Activated B cell treated with CpG ODN at 0.5 μM for 24 hours (primary cell): Measurements from ENCODE around the gene SH3RF1. TPM values are rescaled to one million over a fixed set of nuclear protein-coding genes. Genes with fewer than 3 reads are reported as not detected.

Experiments used
- ATAC-seq: fragments of 200-7000 bp; cut with Tn5 transposase; one replicate; pipeline ENCODE4 v1.10.0; 2021; ENCODE audit warnings: low read depth, mild to moderate bottlenecking, moderate library complexity
- CTCF ChIA-PET: fragments of 350-600 bp; sonication (Branson Sonifier 250); formaldehyde crosslinking; loops from one replicate; lab custom pipeline; 2021; ENCODE audit warnings: antibody characterized with exemption; lab: Charles Lee
- POLR2A ChIA-PET: fragments of 350-600 bp; sonication (Branson Sonifier 250); formaldehyde crosslinking; loops from one replicate; lab custom pipeline; 2021; ENCODE audit warnings: antibody characterized with exemption; lab: Charles Lee
- DNase-seq: peaks from one replicate; pipeline ENCODE4 v3.0.0; 2022
- H3K27ac Mint-ChIP-seq: one replicate; pipeline ENCODE4 v1.8.0; 2020; ENCODE audit warnings: mixed read lengths
- H3K27me3 Mint-ChIP-seq: one replicate; pipeline ENCODE4 v1.8.0; 2021; ENCODE audit warnings: mixed read lengths
- H3K36me3 Mint-ChIP-seq: one replicate; pipeline ENCODE4 v1.8.0; 2021; ENCODE audit warnings: low read depth, mixed read lengths
- H3K4me1 Mint-ChIP-seq: one replicate; pipeline ENCODE4 v1.8.0; 2021; ENCODE audit warnings: mixed read lengths
- H3K4me3 Mint-ChIP-seq: one replicate; pipeline ENCODE4 v1.8.0; 2020; ENCODE audit warnings: mild to moderate bottlenecking, mixed read lengths
- H3K9me3 Mint-ChIP-seq: one replicate; pipeline ENCODE4 v1.8.0; 2020; ENCODE audit warnings: mixed read lengths
- CTCF ChIP-seq: fragments of 200-600 bp; IDR thresholded peaks from one replicate; pipeline ENCODE4 v1.8.0; 2022; ENCODE audit warnings: antibody characterized with exemption, mild to moderate bottlenecking
- intact Hi-C: fragments of 100-400 bp; cut with micrococcal nuclease; formaldehyde crosslinking; loops from one replicate; pipeline ENCODE4 v1.15.1; 2024
- total RNA-seq: library from RNA; stranded (reverse); gene quantifications from 2 replicates; pipeline ENCODE4 v1.2.3, GENCODE V29; 2022

Gene SH3RF1
- total RNA-seq, 1 donor from 2014 or later: 7.1 TPM

GRCh38 chr4:169275180-169275579 is 4.4 kb upstream of the SH3RF1 start:
- intact Hi-C loops: loop anchor here (10.0 kb wide), 1 partner anchor 790 kb away; the partner anchor contains the start of gene DDX60L
- POLR2A ChIA-PET: no interaction called here
- no peak for DNase-seq
- no peaks in the 10 kb centered on the region for H3K27me3 Mint-ChIP-seq
- peaks cover 15% of the 10 kb centered on the region for H3K4me1 Mint-ChIP-seq
- no peak for ATAC-seq
- no peak overlapping the region for H3K4me3 Mint-ChIP-seq
- CTCF ChIA-PET: no interaction called here
- no peaks in the 10 kb centered on the region for H3K36me3 Mint-ChIP-seq
- no peaks in the 10 kb centered on the region for H3K9me3 Mint-ChIP-seq
- TF ChIP-seq CTCF: no peak
- H3K27ac Mint-ChIP-seq: no peak overlapping the region

- H3K27ac Mint-ChIP-seq: no peak overlapping the region
- H3K4me3 Mint-ChIP-seq: no peak overlapping the region
- DNase-seq (no peak), ATAC-seq (no peak)
- ChIA-PET CTCF (no interaction called here), POLR2A (no interaction called here)
- H3K27me3 Mint-ChIP-seq: peaks cover 2% of the 10 kb centered on the region
- no peaks in the 10 kb centered on the region for H3K9me3 Mint-ChIP-seq
- peaks cover 22% of the 10 kb centered on the region for H3K4me1 Mint-ChIP-seq
- intact Hi-C loops: loop anchor here (5.0 to 10.0 kb wide), 4 partner anchors 177 to 957 kb away; partner anchors contain the start of genes DDX60, DDX60L and MFAP3L
- no peaks in the 10 kb centered on the region for H3K36me3 Mint-ChIP-seq
- no peak for TF ChIP-seq CTCF
Measured at GRCh38 chr4:169274033-169274432, 3.3 kb upstream of the SH3RF1 start.

DNA sequence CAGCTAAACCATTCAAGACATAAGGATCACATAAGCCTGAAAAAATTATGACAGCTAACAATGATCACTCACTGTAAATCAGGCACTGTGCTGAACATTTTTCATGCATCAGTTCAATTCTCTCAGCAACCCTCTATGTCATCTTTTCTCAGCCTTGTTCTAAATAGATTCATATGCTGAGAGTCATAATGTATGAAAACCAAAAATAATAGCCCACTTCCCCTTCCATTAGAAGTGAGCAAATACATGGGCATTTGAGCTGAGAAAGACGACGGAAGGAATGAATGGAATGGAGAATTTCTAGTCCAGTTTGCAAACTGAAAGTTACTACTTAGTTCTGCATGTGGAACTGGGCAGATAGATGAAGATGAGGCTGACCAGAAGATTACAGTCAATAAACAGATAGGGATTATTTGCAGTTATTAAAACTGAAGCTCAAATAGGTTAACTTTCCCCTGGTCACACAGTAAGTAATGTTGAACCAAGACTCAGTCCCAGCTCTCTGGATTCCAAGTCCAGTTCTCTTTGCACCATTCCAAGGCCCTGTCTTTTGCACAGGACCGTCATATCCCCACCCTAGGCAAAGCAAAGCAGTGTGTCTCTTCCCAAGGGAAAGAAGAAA is 1.6 kb upstream of the SH3RF1 start:
- ChIA-PET POLR2A (interaction anchor here (0.7 to 1.5 kb wide), 4 partner anchors 21 to 733 kb away, joined by 3 to 6 read pairs (median 4); partner anchors contain the start of gene CBR4), CTCF (no interaction called here)
- no peak for TF ChIP-seq CTCF
- no peaks in the 10 kb centered on the region for H3K9me3 Mint-ChIP-seq
- peak overlapping the region; percentile 71 for H3K27ac Mint-ChIP-seq
- DNase-seq (no peak), ATAC-seq (peak; percentile 45)
- intact Hi-C loops: loop anchor here (1.0 to 10.0 kb wide), 6 partner anchors 21 to 955 kb away; partner anchors contain the start of genes DDX60, DDX60L and MFAP3L
- H3K36me3 Mint-ChIP-seq: no peaks in the 10 kb centered on the region
- peaks cover 3% of the 10 kb centered on the region for H3K27me3 Mint-ChIP-seq
- H3K4me3 Mint-ChIP-seq: peak overlapping the region; percentile 82
- H3K4me1 Mint-ChIP-seq: peaks cover 25% of the 10 kb centered on the region

GRCh38 chr4:169271692-169272007 is 894 bp upstream of the SH3RF1 start:
- Mint-ChIP-seq H3K4me1 (peaks cover 25% of the 10 kb centered on the region), H3K36me3 (no peaks in the 10 kb centered on the region), H3K27ac (peak overlapping the region; percentile 71), H3K27me3 (peaks cover 3% of the 10 kb centered on the region), H3K9me3 (no peaks in the 10 kb centered on the region), H3K4me3 (peak overlapping the region; percentile 82)
- DNase-seq: no peak
- no peak for ATAC-seq
- ChIA-PET CTCF (no interaction called here), POLR2A (no interaction called here)
- TF ChIP-seq CTCF: no peak
- intact Hi-C loops: loop anchor here (1.0 to 10.0 kb wide), 7 partner anchors 22 to 954 kb away; partner anchors contain the start of genes DDX60, DDX60L and MFAP3L
